Choroid plexus epithelial cell (primary cell): Measurements from ENCODE around the gene CLEC5A.
"Not testable (repeated sequence)": the region's sequence is repeated elsewhere in the genome, so short reads cannot be mapped to it uniquely, and the experiment has no call there.

Experiments
- DNase-seq: peaks from one replicate; pipeline ENCODE4 v3.0.0-alpha.2; 2010; ENCODE audit warnings: low read depth
- H3K4me3 ChIP-seq: 2 replicates; pipeline ENCODE4 v1.5.1; 2011; ENCODE audit warnings: low read depth, mild to moderate bottlenecking, control low read depth, low read length, moderate library complexity
- CTCF ChIP-seq: conservative IDR thresholded peaks from 2 replicates; pipeline ENCODE4 v1.5.1; 2011; ENCODE audit warnings: low read depth, mild to moderate bottlenecking, control low read depth, inconsistent platforms, low read length, moderate library complexity

CLEC5A gene

GRCh38 chr7:141906285-141906684 lies 40.5 kb downstream of the CLEC5A start:
- no peak for DNase-seq
- no peak for TF ChIP-seq CTCF
- H3K4me3 ChIP-seq: no peak overlapping the region

DNA sequence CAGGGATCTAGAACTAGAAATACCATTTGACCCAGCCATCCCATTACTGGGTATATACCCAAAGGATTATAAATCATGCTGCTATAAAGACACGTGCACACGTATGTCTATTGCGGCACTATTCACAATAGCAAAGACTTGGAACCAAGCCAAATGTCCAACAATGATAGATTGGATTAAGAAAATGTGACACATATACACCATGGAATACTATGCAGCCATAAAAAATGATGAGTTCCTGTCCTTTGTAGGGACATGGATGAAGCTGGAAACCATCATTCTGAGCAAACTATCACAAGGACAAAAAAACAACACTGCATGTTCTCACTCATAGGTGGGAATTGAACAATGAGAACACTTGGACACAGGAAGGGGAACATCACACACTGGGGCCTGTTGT lies 47.4 kb downstream of the CLEC5A start:
- not testable (repeated sequence) for DNase-seq, H3K4me3 ChIP-seq

GRCh38 chr7:141891336-141891735 lies 55.4 kb downstream of the CLEC5A start:
- TF ChIP-seq CTCF: no peak

DNA sequence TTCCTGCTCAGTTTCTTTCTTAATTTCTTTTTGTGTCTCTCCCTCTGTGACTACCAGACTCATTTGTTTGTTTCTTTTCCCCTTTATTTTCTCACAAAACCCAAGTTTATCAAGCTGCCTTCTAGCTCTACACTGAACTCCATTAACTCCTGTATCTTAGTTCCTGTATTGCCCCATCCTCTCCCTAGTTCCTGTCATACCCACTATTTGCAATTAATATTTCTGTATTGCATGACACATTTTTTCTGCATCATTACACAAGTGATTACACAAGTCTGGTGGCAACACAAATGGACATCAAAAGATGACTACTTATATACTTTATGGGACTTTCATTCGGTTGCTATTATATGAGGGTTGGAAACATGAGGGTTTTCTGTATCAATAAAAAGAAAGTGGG lies 57.5 kb downstream of the CLEC5A start:
- no peak for TF ChIP-seq CTCF
- no peak overlapping the region for H3K4me3 ChIP-seq
- no peak for DNase-seq

More at GRCh38 chr7:141891336-141891735, 55.4 kb downstream of the CLEC5A start:
- H3K4me3 ChIP-seq: no peak overlapping the region
- no peak for DNase-seq

- no peak for TF ChIP-seq CTCF
- DNase-seq: no peak
- no peak overlapping the region for H3K4me3 ChIP-seq
These were observed 62.1 kb downstream of the CLEC5A start for GRCh38 chr7:141884539-141885225.

- no peak for DNase-seq
- H3K4me3 ChIP-seq: no peak overlapping the region
- no peak for TF ChIP-seq CTCF
These were observed 65.8 kb downstream of the CLEC5A start for GRCh38 chr7:141880960-141881359.

DNA sequence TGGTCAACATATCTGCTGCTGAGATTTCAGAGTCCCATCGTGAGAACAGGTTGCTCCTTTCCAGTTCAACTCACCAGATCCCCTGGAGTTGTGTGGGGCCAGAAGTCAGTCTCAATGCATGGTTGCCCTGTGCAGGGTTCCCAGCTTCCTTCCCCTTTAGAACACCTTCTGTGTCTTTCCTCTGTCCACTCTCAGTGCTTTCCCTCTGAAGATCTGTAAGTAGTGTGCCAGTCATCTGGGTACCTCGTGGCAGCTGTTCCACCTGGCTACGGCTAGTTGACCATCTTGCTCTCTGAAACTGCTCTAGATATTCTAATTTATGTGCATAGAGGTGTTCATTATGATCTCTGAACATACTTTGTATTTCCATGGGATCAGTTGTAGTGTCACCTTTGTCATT lies 69.4 kb downstream of the CLEC5A start:
- H3K4me3 ChIP-seq: no peak overlapping the region
- no peak for TF ChIP-seq CTCF
- DNase-seq: no peak
